Hematopoietic multipotent progenitor cell (in vitro differentiated cells): ENCODE results near the gene CBL. TPM values are rescaled to one million over a fixed set of nuclear protein-coding genes. Genes with fewer than 3 reads are reported as not detected.
A peak's percentile ranks its signal among the peaks of the same experiment; 100 is the strongest.

Experiments
- DNase-seq, 3 donors: peaks; one replicate each; pipeline ENCODE4 v3.0.0-alpha.2; 2011 to 2015; ENCODE audit warnings: low read depth in 2 of 3, low spot score in 2 of 3
- total RNA-seq: library from RNA; depleted of rRNA; stranded (reverse); fragments of >200 nt; gene quantifications from one replicate; pipeline ENCODE4 v1.2.3, GENCODE V29; 2012

The CBL gene
- total RNA-seq, 1 donor, result 7.8 TPM

GRCh38 chr11:119340335-119341221 is 134.4 kb downstream of the CBL start, which contains the start of gene C1QTNF5:
C1QTNF5 (minus strand) TSS chr11:119340883; CDS start chr11:119340397, 486 bp downstream.
- DNase-seq, result no peak

- peak in 1 of 3 donors; percentile 39 for DNase-seq
Observed at GRCh38 chr11:119341222-119342022, 135.3 kb downstream of the CBL start.

DNA sequence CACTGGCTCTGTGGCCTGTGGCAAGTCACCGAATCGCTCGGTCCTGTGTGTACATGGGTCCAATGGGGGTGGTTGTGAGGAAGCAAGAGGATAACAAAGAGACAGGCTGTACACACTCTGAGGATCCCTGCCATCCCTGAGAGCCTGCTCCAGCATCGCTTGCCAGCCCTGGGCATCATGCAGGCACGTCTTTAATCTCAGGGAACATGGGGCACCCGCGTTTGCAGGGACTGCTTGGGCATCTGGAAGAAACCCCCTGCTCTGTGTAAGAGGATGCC is 135.8 kb downstream of the CBL start:
- no peak for DNase-seq

DNA sequence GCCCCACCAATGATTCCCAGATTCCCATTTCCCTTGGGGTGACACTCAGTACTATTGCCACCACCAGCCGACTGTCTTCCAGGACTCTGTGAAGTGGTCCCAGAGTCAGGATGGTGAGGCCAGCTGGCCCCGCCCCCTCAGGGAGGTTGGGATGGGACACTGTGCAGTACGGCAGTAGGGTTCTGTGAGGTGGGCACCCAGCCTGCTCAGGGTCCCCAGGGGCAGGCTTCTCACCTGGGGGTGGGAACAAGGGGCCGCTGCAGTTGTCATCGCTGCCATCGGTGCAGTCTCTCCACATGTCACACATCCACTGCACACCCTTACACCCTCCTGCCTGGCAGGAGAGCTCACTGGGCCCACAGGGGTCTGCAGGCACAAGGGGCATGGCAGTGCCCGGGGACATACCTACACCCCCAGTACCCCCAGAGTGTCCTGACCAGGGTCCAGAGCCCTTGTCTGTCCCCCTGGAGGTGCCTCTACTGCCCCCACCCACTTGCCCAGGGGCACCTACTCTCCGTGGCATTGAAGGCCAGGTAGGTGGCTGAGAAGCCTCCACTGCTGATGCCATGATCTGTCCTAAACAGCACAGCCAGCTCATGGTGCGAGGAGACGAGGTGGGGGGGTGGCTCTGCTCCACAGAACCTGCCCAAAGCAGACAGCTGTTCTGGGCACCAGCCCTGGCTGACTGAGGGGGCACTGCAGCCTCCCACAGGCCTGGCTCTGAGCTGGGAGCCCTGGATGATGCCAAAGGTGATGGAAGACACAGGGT is 136.4 kb downstream of the CBL start:
- no peak for DNase-seq

DNA sequence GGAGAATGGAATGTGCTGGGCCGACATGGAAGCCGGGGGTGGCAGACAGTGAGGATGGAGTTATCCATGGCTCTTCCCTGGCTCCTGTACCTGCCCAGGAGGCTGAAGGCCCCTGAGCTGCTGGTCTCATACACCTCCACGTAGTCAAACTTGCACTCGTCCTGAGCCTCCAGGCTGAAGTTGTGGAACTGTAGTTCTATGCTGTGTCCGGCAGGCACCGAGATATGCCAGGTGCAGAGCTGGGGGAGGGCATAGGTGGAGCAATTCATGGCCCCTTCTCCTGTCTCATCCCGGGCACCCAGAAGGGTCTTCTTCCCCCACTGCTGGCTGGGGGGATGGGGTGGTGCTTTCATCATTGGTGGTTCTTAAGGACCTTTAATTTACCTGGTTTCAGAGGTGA is 137.6 kb downstream of the CBL start:
- DNase-seq, result no peak

- DNase-seq, result no peak
Observed at GRCh38 chr11:119344291-119345010, 138.3 kb downstream of the CBL start.

DNA sequence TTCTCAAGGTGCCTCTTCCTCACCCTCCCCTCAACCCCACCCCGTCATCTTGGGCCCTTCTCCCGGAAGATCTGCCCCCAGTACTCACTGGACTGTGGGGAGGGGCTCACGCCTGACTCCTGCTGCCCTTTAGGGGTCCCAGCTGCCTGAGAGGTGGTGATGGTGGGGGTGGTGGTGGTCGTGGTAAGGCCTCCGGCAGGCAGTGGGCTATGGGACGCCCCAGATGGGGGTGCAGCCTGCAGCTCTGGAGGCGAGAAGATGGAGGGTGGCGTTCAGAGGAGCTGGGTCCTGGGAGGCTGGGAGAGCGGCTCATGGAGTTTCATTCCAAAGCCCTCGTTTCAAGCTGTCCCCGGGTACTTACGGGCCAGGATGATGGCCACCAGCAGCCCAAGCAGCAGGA is 139.5 kb downstream of the CBL start:
- DNase-seq, result no peak

GRCh38 chr11:119346605-119347004 is 140.5 kb downstream of the CBL start, which contains the start of gene MFRP:
MFRP (minus strand) TSS chr11:119346705; CDS start chr11:119346513, 192 bp downstream.
- no peak for DNase-seq

DNA sequence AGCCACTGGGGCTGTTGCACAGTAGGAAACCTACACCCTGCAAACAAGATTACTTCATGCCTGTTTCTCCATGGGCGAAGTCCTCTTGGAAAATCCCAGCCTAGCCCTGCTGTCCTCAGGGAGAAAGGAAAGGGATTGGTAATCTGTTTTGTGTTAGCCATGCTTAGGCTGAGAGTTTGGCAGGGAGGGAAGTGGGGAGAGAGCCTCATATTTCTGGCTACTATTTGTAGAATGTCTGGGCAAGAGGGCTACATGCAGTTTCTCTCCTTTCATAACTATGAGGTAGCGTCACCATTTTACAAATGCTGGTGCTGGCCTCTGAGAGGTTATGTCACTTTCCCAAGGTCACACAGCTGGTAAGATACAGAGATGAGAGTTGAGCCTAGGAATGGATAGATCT is 141.1 kb downstream of the CBL start:
- DNase-seq, result no peak

GRCh38 chr11:119347940-119348605 is 141.9 kb downstream of the CBL start:
- DNase-seq, result no peak

GRCh38 chr11:119350302-119350701 is 144.2 kb downstream of the CBL start:
- no peak for DNase-seq

DNA sequence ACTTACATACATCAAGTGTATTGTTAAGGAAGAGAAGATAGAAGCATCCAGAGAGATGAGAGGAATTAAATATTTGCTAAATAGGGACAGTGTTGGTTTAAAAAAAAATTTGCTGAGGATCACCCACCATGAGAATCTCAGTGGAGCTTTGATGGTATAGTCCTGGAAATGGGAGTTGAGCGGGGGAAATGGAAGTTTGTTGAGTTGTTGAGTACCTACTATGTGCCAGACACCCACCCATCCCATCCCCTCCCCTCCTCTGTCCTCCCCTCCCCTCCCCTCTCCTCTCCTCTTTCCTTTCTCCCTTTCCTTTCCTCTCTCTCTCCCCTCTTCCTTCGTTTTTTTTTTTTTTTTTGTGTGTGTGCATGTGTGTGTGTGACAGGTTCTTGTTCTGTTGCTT is 145.1 kb downstream of the CBL start:
- DNase-seq, result no peak

GRCh38 chr11:119352857-119353260 is 146.7 kb downstream of the CBL start:
- no peak for DNase-seq

DNA sequence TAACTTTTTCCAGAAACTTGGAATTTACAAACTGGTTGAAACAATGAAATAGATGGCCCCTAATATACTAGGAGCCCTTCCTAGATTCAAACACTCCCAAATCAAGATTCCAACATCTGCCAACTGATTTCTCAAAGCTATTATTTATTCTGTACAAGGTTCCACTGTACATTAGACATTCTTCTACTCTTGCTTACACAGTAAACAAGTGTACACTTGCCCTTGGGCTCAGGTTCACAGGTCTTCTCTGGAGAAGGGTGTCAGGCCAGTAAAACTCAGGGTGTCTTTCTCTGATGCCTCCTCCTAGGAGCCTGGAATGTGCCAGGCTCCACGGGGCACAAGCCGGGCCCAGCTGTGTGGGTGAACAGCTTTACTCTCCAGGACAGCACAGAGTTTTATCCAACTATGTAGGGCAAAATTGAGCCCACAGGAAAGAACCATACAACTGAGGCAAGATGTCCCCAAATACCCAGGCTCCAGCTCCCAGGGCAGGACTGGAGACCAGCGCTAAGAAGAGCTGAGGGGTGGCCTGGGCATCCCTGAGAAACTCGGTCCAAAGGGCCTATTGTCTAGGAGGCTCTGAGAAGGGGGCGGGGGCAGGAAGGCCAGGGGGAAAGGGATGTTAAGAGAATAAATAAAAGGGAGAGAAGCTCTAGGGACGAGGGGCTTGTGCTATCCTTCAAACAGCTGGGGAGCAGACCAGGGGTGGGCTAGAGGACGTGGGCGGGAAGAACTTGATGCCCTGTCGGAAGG is 149.1 kb downstream of the CBL start:
- no peak for DNase-seq

- peak; percentile 54 to 83 (median 73) for DNase-seq
Observed at GRCh38 chr11:119356349-119357031, 150.4 kb downstream of the CBL start.

GRCh38 chr11:119357074-119357473 is 150.9 kb downstream of the CBL start:
- DNase-seq, result no peak
